Subcutaneous adipose tissue (tissue), 4 donors: ENCODE results near the gene LTB4R. TPM values are rescaled to one million over a fixed set of nuclear protein-coding genes. Genes with fewer than 3 reads are reported as not detected.

Experiments
- small RNA-seq: library from RNA; depleted of rRNA; stranded (forward); fragments of <200 nt; gene quantifications from one replicate; pipeline ENCODE3, GENCODE V24; 2016
- total RNA-seq, 4 donors: library from RNA; depleted of rRNA; stranded (reverse); fragments of >200 nt; gene quantifications; one replicate each; pipeline ENCODE4 v1.1.0, GENCODE V29; 2016
- TF ChIP-seq, protein P1 (sequence below): fragments of 450-650 bp; IDR thresholded peaks from one replicate; pipeline ENCODE4 v1.5.1; 2016; ENCODE audit warnings: low read depth, mild to moderate bottlenecking, control low read depth, antibody characterized with exemption, moderate library complexity

Gene LTB4R
- total RNA-seq, 4 donors from 2014 or later = 4.2 to 10.9 (median 7.5) TPM

DNA sequence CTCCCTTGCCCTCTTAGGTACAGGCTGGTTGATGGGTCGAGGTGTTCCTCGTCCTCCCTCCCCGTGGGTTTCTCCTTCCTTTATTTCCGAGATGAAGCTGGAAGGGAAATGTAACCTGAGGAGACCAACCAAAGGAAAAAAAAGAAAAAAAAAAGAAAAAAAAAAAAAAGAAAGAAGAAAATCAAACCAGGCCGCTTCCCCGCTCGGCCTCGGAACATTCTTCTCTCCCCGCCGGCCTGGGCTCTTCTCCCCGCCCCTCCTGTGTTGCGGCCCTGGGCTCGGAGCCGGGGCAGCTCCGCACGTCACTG is 55.1 kb downstream of the LTB4R start:
- TF ChIP-seq, protein P1, sequence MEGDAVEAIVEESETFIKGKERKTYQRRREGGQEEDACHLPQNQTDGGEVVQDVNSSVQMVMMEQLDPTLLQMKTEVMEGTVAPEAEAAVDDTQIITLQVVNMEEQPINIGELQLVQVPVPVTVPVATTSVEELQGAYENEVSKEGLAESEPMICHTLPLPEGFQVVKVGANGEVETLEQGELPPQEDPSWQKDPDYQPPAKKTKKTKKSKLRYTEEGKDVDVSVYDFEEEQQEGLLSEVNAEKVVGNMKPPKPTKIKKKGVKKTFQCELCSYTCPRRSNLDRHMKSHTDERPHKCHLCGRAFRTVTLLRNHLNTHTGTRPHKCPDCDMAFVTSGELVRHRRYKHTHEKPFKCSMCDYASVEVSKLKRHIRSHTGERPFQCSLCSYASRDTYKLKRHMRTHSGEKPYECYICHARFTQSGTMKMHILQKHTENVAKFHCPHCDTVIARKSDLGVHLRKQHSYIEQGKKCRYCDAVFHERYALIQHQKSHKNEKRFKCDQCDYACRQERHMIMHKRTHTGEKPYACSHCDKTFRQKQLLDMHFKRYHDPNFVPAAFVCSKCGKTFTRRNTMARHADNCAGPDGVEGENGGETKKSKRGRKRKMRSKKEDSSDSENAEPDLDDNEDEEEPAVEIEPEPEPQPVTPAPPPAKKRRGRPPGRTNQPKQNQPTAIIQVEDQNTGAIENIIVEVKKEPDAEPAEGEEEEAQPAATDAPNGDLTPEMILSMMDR = no peak

DNA sequence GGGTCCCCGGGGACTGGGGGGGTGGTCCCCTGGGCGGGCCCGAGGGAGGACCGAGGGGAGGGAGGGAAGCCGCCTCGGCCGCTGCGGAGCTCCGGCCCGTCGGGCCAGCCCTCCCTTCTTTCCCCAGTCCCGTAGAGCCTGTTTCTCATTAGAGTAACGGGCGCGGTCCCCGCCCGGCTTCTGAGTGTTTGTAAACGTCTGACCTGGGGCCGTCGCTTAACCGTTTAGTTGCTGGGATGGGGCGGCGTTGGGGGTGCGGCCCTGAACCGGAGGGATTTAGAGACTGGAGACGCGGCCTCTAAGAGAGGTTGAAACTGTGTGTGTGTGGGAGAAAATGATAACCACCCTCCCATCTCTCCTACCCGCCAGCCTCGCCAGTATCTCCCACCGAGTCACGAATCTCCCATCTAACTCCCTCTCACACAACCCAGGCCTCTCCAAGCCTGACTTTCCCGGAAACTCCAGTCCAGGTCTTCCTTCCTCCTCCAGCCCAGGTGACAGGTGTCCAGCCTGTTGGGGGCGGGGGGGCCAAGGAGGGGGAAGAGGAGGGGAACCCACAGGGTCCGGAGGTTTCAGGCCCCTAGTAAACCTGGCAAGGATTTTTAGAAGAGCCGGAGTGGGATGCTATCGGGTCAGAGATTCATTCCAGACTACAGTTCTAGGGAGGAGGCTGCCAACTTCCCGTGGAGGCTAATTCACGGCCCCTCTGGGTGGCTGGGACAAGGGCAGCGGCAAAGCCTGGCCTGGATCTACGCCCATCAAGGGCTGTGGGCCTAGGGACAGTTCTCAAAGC is 55.6 kb downstream of the LTB4R start:
- TF ChIP-seq, protein P1 = no peak

Small RNA genes within 50 kb of the gene (small RNA-seq; reads per million reads assigned to genes)
- not detected for gene RF00026

Other genes starting within 250 kb of the LTB4R start
- gene CPNE6, start 239.9 kb upstream of the LTB4R start, total RNA-seq = not detected
- 100 to 1,000 TPM in 1 of 4 donors, 10 to 100 TPM in 3; 24.0 to 125 (median 53.1) TPM for gene PCK2, start 217.2 kb upstream of the LTB4R start, total RNA-seq
- 10 to 100 TPM; 39.6 to 83.5 (median 53.2) TPM for gene DCAF11, start 196.7 kb upstream of the LTB4R start, total RNA-seq
- 1 to 10 TPM in 3 of 4 donors, not detected in 1; 1.0 to 3.0 (median 1.1) TPM for gene NRL, start 196.6 kb upstream of the LTB4R start, total RNA-seq
- gene FITM1, start 180.8 kb upstream of the LTB4R start, total RNA-seq = under 1 TPM in 1 of 4 donors, not detected in 3; 0.68 TPM
- gene PSME1, start 175.3 kb upstream of the LTB4R start, total RNA-seq = 100 to 1,000 TPM in 2 of 4 donors, 10 to 100 TPM in 2; 89.6 to 110 (median 99.7) TPM
- gene EMC9, start 169.9 kb upstream of the LTB4R start, total RNA-seq = 10 to 100 TPM in 2 of 4 donors, 1 to 10 TPM in 2; 6.7 to 16.3 (median 11.6) TPM
- 10 to 100 TPM; 34.5 to 42.8 (median 39.5) TPM for gene PSME2, start 164.9 kb upstream of the LTB4R start, total RNA-seq
- gene RNF31, start 164.0 kb upstream of the LTB4R start, total RNA-seq = 10 to 100 TPM; 21.7 to 54.8 (median 27.4) TPM
- 10 to 100 TPM; 31.6 to 83.1 (median 55.9) TPM for gene IRF9, start 150.2 kb upstream of the LTB4R start, total RNA-seq
- 10 to 100 TPM in 1 of 4 donors, 1 to 10 TPM in 3; 3.1 to 27.7 (median 5.5) TPM for gene REC8, start 139.4 kb upstream of the LTB4R start, total RNA-seq
- 10 to 100 TPM; 12.1 to 60.0 (median 17.3) TPM for gene IPO4, start 122.7 kb upstream of the LTB4R start, total RNA-seq
- gene TM9SF1, start 116.1 kb upstream of the LTB4R start, total RNA-seq = 10 to 100 TPM; 36.7 to 46.6 (median 41.5) TPM
- gene TSSK4, start 105.8 kb upstream of the LTB4R start, total RNA-seq = not detected
- gene CHMP4A, start 98.0 kb upstream of the LTB4R start, total RNA-seq = 100 to 1,000 TPM in 2 of 4 donors, 10 to 100 TPM in 2; 54.1 to 114 (median 82.3) TPM
- gene MDP1, start 95.4 kb upstream of the LTB4R start, total RNA-seq = 10 to 100 TPM; 14.3 to 30.3 (median 24.1) TPM
- gene NEDD8, start 79.1 kb upstream of the LTB4R start, total RNA-seq = 100 to 1,000 TPM; 106 to 156 (median 122) TPM
- 10 to 100 TPM; 31.3 to 75.5 (median 54.3) TPM for gene GMPR2, start 78.6 kb upstream of the LTB4R start, total RNA-seq
- gene TINF2, start 68.9 kb upstream of the LTB4R start, total RNA-seq = 10 to 100 TPM; 46.1 to 68.0 (median 58.3) TPM
- gene TGM1, start 48.3 kb upstream of the LTB4R start, total RNA-seq = 1 to 10 TPM in 1 of 4 donors, under 1 TPM in 2, not detected in 1; 0.49 to 1.3 (median 0.85) TPM
- gene RABGGTA, start 39.9 kb upstream of the LTB4R start, total RNA-seq = 10 to 100 TPM; 11.9 to 34.9 (median 22.6) TPM
- 10 to 100 TPM; 22.7 to 33.0 (median 28.6) TPM for gene DHRS1, start 11.7 kb upstream of the LTB4R start, total RNA-seq
- gene NOP9, start 11.7 kb upstream of the LTB4R start, total RNA-seq = 10 to 100 TPM; 14.3 to 19.4 (median 15.1) TPM
- 10 to 100 TPM in 2 of 4 donors, 1 to 10 TPM in 2; 5.2 to 14.3 (median 10.3) TPM for gene CIDEB, start 3.5 kb upstream of the LTB4R start, total RNA-seq
- gene LTB4R2, start 1.4 kb upstream of the LTB4R start, total RNA-seq = 10 to 100 TPM in 1 of 4 donors, 1 to 10 TPM in 3; 2.0 to 11.9 (median 6.4) TPM
- gene ADCY4, start 23.6 kb downstream of the LTB4R start, total RNA-seq = 100 to 1,000 TPM in 1 of 4 donors, 10 to 100 TPM in 3; 16.5 to 103 (median 28.8) TPM
- 10 to 100 TPM; 10.3 to 14.3 (median 12.3) TPM for gene RIPK3, start 28.5 kb downstream of the LTB4R start, total RNA-seq
- gene NFATC4, start 56.7 kb downstream of the LTB4R start, total RNA-seq = 10 to 100 TPM; 20.9 to 33.5 (median 26.1) TPM
- 10 to 100 TPM in 1 of 4 donors, 1 to 10 TPM in 3; 4.7 to 14.5 (median 7.8) TPM for gene NYNRIN, start 87.5 kb downstream of the LTB4R start, total RNA-seq
- gene CBLN3, start 118.2 kb downstream of the LTB4R start, total RNA-seq = 1 to 10 TPM; 2.7 to 6.4 (median 4.0) TPM
- 10 to 100 TPM; 29.5 to 81.8 (median 57.2) TPM for gene KHNYN, start 118.5 kb downstream of the LTB4R start, total RNA-seq
- gene SDR39U1, start 131.3 kb downstream of the LTB4R start, total RNA-seq = 10 to 100 TPM; 24.5 to 39.7 (median 27.6) TPM
- gene CMA1, start 196.8 kb downstream of the LTB4R start, total RNA-seq = 1 to 10 TPM in 2 of 4 donors, under 1 TPM in 1, not detected in 1; 0.98 to 2.2 (median 1.9) TPM